ENCODE results near the gene CITED2.

Gene CITED2

GRCh38 chr6:139354189-139354588 is 20.3 kb downstream of the CITED2 start:
- TF ChIP-seq CTCF (IDR thresholded peaks at IDR 0.05): no peak

GRCh38 chr6:139349464-139350020 is 24.9 kb downstream of the CITED2 start:
- TF ChIP-seq CTCF (IDR thresholded peaks at IDR 0.05): no peak

GRCh38 chr6:139346392-139346791 is 28.1 kb downstream of the CITED2 start:
- no peak for TF ChIP-seq CTCF (IDR thresholded peaks at IDR 0.05)

DNA sequence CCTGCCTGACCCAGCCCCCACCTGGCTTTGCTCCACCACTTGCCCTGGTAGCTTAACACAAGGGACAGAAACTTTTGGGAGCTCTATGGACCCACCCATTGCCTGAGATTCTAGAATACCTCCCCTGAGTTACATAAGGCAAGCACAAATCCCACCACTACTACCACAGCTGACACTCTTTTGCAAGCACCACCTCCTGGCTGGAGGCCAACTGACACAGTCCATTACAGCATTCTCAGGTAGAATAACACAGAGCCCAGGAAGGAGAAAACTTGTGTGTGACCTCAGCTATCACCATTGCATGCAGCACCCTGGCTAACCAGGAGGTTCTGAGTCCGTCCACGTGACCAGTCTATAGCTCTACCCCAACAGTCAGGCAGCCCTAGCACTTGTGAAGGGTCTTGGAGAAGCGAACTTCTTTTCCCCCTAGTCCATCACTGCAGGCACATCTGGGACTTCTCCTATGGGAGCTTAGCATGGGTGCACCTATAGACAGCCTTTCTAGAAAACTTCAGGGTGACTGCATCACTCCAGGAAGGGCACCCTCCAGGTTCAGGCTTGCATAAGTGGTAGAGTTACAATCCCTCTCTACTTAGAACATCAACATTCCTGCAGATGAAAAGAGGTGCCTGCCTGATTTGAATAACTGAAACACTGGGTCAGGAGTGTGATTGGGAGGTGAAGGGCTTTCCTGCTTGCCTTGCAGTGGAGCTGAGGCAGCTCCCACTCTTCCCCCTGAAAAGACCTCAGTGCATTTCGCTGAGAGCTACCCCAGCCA is 30.1 kb downstream of the CITED2 start:
- no peak for TF ChIP-seq CTCF (IDR thresholded peaks at IDR 0.05)

GRCh38 chr6:139343052-139343750 is 31.2 kb downstream of the CITED2 start:
- no peak for TF ChIP-seq CTCF (IDR thresholded peaks at IDR 0.05)

DNA sequence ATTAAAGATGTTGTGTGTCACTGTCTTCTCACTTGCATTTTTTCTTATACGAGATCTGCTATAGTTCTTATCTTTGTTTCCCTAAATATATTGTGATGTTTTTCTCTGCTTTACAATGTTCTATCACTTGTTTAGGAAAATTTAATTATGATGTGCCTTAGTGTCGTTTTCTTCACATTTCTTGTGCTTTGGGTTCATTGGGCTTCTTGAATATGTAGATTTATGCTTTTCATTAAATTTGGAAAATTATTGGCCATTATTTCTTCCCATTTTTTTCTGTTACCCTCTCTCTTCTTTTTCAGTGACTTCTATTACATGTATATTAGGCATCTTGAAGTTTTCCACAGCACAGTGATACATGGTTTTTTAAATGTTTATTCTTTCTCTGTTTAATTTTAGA is 33.4 kb downstream of the CITED2 start:
- no peak for TF ChIP-seq CTCF (IDR thresholded peaks at IDR 0.05)

DNA sequence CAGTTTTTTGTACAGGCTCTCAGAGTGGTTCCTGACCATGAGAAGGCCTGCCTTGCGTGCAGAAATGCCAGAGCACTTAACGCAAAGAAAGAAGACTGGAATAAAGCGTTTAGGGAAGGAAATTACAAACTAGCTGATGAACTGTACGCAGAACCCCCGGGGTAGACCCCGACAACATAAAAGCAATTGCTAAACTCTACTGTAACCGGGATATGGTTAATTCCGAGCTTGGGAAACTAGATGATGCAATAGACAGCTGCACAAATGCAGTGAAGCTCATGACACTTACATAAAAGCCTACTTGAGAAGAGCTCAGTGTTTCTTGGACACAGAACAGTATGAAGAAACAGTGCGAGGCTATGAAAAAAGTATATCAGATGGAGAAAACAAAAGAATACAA is 35.7 kb downstream of the CITED2 start:
- TF ChIP-seq CTCF (IDR thresholded peaks at IDR 0.05): no peak
